Lung (tissue), 12 donors: Measurements from ENCODE around the gene HIPK2. TPM values are rescaled to one million over a fixed set of nuclear protein-coding genes. Genes with fewer than 3 reads are reported as not detected.

Source experiments
- ATAC-seq: fragments of 200-7000 bp; cut with Tn5 transposase; one replicate; pipeline ENCODE4 v1.9.1; 2020; ENCODE audit warnings: moderate number of reproducible peaks; ENCODE audit not compliant: insufficient read depth, low FRiP score
- DNase-seq, 3 donors: peaks; one replicate each; pipeline ENCODE4 v3.0.0-alpha.2; 2013 to 2017
- H3K27ac ChIP-seq, 2 donors: one replicate each; pipeline ENCODE4 v1.5.1; 2013; ENCODE audit warnings: mild to moderate bottlenecking in 2 of 2, moderate library complexity in 2 of 2, control low read depth in 1 of 2, inconsistent platforms in 1 of 2, low read depth in 1 of 2, low read length in 1 of 2
- H3K27me3 ChIP-seq, 3 donors: one replicate each; pipeline ENCODE4 v1.5.1; 2013; ENCODE audit warnings: low read length in 2 of 3; ENCODE audit not compliant: control insufficient read depth in 3 of 3, insufficient read depth in 3 of 3
- H3K36me3 ChIP-seq, 4 donors: one replicate each; pipeline ENCODE4 v1.5.1; 2013; ENCODE audit warnings: low read length in 4 of 4, mild to moderate bottlenecking in 1 of 4, moderate library complexity in 1 of 4; ENCODE audit not compliant: control insufficient read depth in 4 of 4, insufficient read depth in 4 of 4
- H3K4me1 ChIP-seq, 5 donors: one replicate each; pipeline ENCODE4 v1.5.1; 2013; ENCODE audit warnings: low read length in 5 of 5, mild to moderate bottlenecking in 2 of 5, moderate library complexity in 1 of 5; ENCODE audit not compliant: control insufficient read depth in 5 of 5, insufficient read depth in 5 of 5
- H3K4me3 ChIP-seq: one replicate; pipeline ENCODE4 v1.5.1; 2013; ENCODE audit warnings: mild to moderate bottlenecking, control low read depth, moderate library complexity
- H3K9ac ChIP-seq, 2 donors: one replicate each; pipeline ENCODE4 v1.5.1; 2013; ENCODE audit warnings: low read length in 2 of 2, control low read depth in 1 of 2; ENCODE audit not compliant: insufficient read depth in 1 of 2
- H3K9me3 ChIP-seq, 4 donors: one replicate each; pipeline ENCODE4 v1.5.1; 2013; ENCODE audit warnings: low read length in 3 of 4, mild to moderate bottlenecking in 1 of 4, moderate library complexity in 1 of 4; ENCODE audit not compliant: control insufficient read depth in 4 of 4, insufficient read depth in 3 of 4
- CTCF ChIP-seq: IDR thresholded peaks from 2 replicates; pipeline ENCODE4 v1.5.1; 2012; ENCODE audit warnings: mild to moderate bottlenecking; ENCODE audit errors: control extremely low read depth, extremely low read depth
- WGBS, 2 donors: extraction: QIAGEN DNeasy Blood & Tissue Kit; methylation state at CpG; one replicate each; pipeline ENCODE4 v1.1.7; 2013; 5-methylcytosine and 5-hydroxymethylcytosine counted together
- polyA plus RNA-seq, 2 donors: library from polyadenylated mRNA; stranded (reverse); fragments of 200-250 nt; gene quantifications; one replicate each; pipeline ENCODE4 v1.2.1, GENCODE V29; 2013
- total RNA-seq, 2 donors: library from RNA; depleted of rRNA in 1 of 2; stranded (reverse); fragments of >200 nt in 1 of 2; gene quantifications; one replicate each; pipeline ENCODE4 v1.2.1, GENCODE V29; 2014 to 2021
- donor health status: control.
- donor health status: control.
- donor health status: Bipolar disorder and iron deficiency.
- donor health status: healthy.
- donor health status: DM: yes; HTN: yes; CAD: no.

The HIPK2 gene
- total and polyA plus RNA-seq, 4 donors = 8.7 to 65.1 (median 18.3) TPM

- no peak for ATAC-seq
- DNase-seq = no peak
- no peak overlapping the region for H3K4me3 ChIP-seq
- peaks cover 6 to 19% (median 10%) of the 10 kb centered on the region in 4 donors for H3K36me3 ChIP-seq
- H3K9ac ChIP-seq = no peak overlapping the region
- H3K9me3 ChIP-seq = no peaks in the 10 kb centered on the region
- no peak for TF ChIP-seq CTCF
- H3K27me3 ChIP-seq = no peaks in the 10 kb centered on the region
- H3K27ac ChIP-seq = no peak overlapping the region
- WGBS, 2 donors = 95 to 96% methylated on average over 8 of the region's 8 CpGs
- H3K4me1 ChIP-seq = peaks cover 0 to 22% (median under 1%) of the 10 kb centered on the region in 5 donors
Observed at GRCh38 chr7:139694389-139694676, 83.5 kb downstream of the HIPK2 start.

- no peaks in the 10 kb centered on the region for H3K9me3 ChIP-seq
- TF ChIP-seq CTCF = no peak
- ATAC-seq (no peak), DNase-seq (no peak)
- H3K4me1 ChIP-seq = peaks cover 0 to 25% (median 2%) of the 10 kb centered on the region in 5 donors
- H3K36me3 ChIP-seq = peaks cover 6 to 16% (median 10%) of the 10 kb centered on the region in 4 donors
- WGBS, 2 donors = 73 to 81% methylated on average over 8 of the region's 8 CpGs
- no peak overlapping the region for H3K9ac ChIP-seq
- H3K4me3 ChIP-seq = no peak overlapping the region
- no peak overlapping the region for H3K27ac ChIP-seq
- H3K27me3 ChIP-seq = no peaks in the 10 kb centered on the region
Observed at GRCh38 chr7:139693651-139694388, 84.0 kb downstream of the HIPK2 start.

- Histone ChIP-seq H3K9ac (no peak overlapping the region), H3K4me1 (peaks cover 0 to 31% (median 2%) of the 10 kb centered on the region in 5 donors), H3K27me3 (no peaks in the 10 kb centered on the region), H3K9me3 (no peaks in the 10 kb centered on the region), H3K27ac (no peak overlapping the region), H3K4me3 (no peak overlapping the region), H3K36me3 (peaks cover 4 to 16% (median 11%) of the 10 kb centered on the region in 4 donors)
- no peak for TF ChIP-seq CTCF
- ATAC-seq = no peak
- no peak for DNase-seq
- 77 to 83% methylated on average over 6 of the region's 6 CpGs for WGBS, 2 donors
Observed at GRCh38 chr7:139692723-139693122, 85.1 kb downstream of the HIPK2 start.
